Heart right ventricle (tissue), 16 donors: Measurements from ENCODE around the gene PPP6R3. TPM values are rescaled to one million over a fixed set of nuclear protein-coding genes. Genes with fewer than 3 reads are reported as not detected.

Experiments used
- ATAC-seq, 8 donors: fragments of 200-7000 bp; cut with Tn5 transposase; one replicate each; pipeline ENCODE4 v1.9.1; 2020; ENCODE audit warnings: mild to moderate bottlenecking in 8 of 8, moderate library complexity in 8 of 8, moderate number of reproducible peaks in 1 of 8
- DNase-seq, 2 donors: peaks; one replicate each; pipeline ENCODE4 v3.0.0-alpha.2; 2020
- H3K27ac ChIP-seq, 10 donors: fragments of 200-600 bp; sonication (generic) in 2 of 10; one replicate each; pipeline versions ENCODE4 v1.5.0 to v1.8.0; 2020 to 2022; ENCODE audit warnings: mild to moderate bottlenecking in 3 of 10
- H3K27me3 ChIP-seq, 7 donors: fragments of 200-600 bp; one replicate each; pipeline ENCODE4 v1.8.0; 2021 to 2022; ENCODE audit warnings: mild to moderate bottlenecking in 2 of 7
- H3K36me3 ChIP-seq, 9 donors: fragments of 200-600 bp; sonication (generic) in 1 of 9; one replicate each; pipeline versions ENCODE4 v1.5.0 to v1.8.0; 2020 to 2022; ENCODE audit warnings: mild to moderate bottlenecking in 2 of 9
- H3K4me1 ChIP-seq, 9 donors: fragments of 200-600 bp; sonication (generic) in 1 of 9; one replicate each; pipeline versions ENCODE4 v1.5.0 to v1.8.0; 2020 to 2022; ENCODE audit warnings: mild to moderate bottlenecking in 4 of 9
- H3K4me3 ChIP-seq, 10 donors: fragments of 200-600 bp; sonication (generic) in 2 of 10; one replicate each; pipeline versions ENCODE4 v1.5.0 to v1.8.0; 2020 to 2022; ENCODE audit warnings: mild to moderate bottlenecking in 7 of 10, moderate library complexity in 2 of 10
- H3K9me3 ChIP-seq, 11 donors: fragments of 200-600 bp in 10 of 11; sonication (generic) in 2 of 11; one replicate each; pipeline versions ENCODE4 v1.5.0 to v1.8.0; 2013 to 2022; ENCODE audit warnings: mild to moderate bottlenecking in 2 of 11, control low read depth in 1 of 11, moderate library complexity in 1 of 11
- WGBS, 2 donors: extraction: QIAGEN DNeasy Blood & Tissue Kit; methylation state at CpG; one replicate each; pipeline ENCODE4 v1.1.7; 2013; ENCODE audit warnings: inconsistent platforms in 1 of 2; 5-methylcytosine and 5-hydroxymethylcytosine counted together
- intact Hi-C, 10 donors: fragments of 100-400 bp; cut with DNase I; formaldehyde crosslinking; loops; one replicate each; pipeline versions ENCODE4 v1.11.1 to v1.14.2; 2022
- polyA plus RNA-seq, 2 donors: library from polyadenylated mRNA; stranded (reverse); fragments of 200-250 nt; gene quantifications; one replicate each; pipeline ENCODE4 v1.2.3, GENCODE V29; 2013
- total RNA-seq, 10 donors: library from RNA; stranded (reverse); fragmentation: NEBNext Ultra II Directional in 3 of 10; extraction: Animal tissue kit (Norgen Biotek cat#: 25700) in 3 of 10; gene quantifications; one replicate each; pipeline versions ENCODE4 v1.2.1 to v1.2.4, GENCODE V29; 2021 to 2023
- TF ChIP-seq, protein P1 (sequence below), 9 donors: fragments of 200-600 bp; sonication (generic) in 2 of 9; IDR thresholded peaks; one replicate each; pipeline versions ENCODE4 v1.5.0 to v1.8.0; 2021 to 2022; ENCODE audit warnings: antibody characterized with exemption in 9 of 9, mild to moderate bottlenecking in 5 of 9, moderate library complexity in 1 of 9
- donor health status: Arrhythmogenic right ventricular cardiomyopathy.
- donor health status: ischemic (EF 13 %, LVEDD 7.1; RV severe dilation, severe dysfunction).
- donor health status: healthy with polysubstance abuse.
- donor health status: DM: no; HTN: yes; CAD: no.
- donor health status: DM: no; HTN: no; CAD: no.
- donor health status: ischemic (EF 25% LVEDD 6.9; RV normal size, moderate dysfunction).
- donor health status: ischemic (EF 25% LVEDD 5.7; RV mildly dilated, moderate dysfunction).
- donor health status: healthy.
- donor health status: DM: yes; HTN: yes; CAD: no.
- donor health status: Ischemic cardiomyopathy.
- donor health status: ischemic (EF 35%, LVEDD 5.7; RV mildly dilated, moderate dysfunction).
- donor health status: nonischemic (EF 11% LVEDD 7.7; RV severe dilation, severe dysfunction).
- donor health status: DM: yes; HTN: yes; CAD: no.
- donor health status: PGD.
- donor health status: ischemic (EF 29% LVEDD 5.4; RV normal size, mild dysfunction).
- donor health status: nonischemic (EF 23%, LVEDD 6.1; RV moderate dilation, normal function).

The PPP6R3 gene
- total and polyA plus RNA-seq, 12 donors: 18.4 to 98.1 (median 80.8) TPM

DNA sequence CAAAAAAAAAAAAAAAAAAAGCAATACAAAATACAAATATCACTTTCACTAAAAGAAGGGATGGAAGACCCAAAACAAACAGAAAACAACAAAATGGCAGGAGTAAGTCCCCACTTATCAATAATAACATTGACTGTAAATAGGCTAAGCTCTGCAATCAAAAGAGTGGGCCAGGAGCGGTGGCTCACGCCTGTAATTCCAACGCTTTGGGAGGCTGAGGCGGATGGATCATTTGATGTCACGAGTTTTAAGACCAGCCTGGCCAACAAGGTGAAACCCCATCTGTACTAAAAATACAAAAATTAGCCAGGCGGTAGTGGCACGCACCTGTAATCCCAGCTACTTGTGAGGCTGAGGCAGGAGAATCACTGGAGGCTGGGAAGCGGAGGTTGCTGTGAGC is 9.8 kb upstream of the PPP6R3 start:
- peak in 1 of 2 donors; percentile 0 for DNase-seq
- Histone ChIP-seq H3K4me1 (peaks cover 0 to 8% (median 0%) of the 10 kb centered on the region in 9 donors), H3K36me3 (peaks cover 0 to 43% (median 6%) of the 10 kb centered on the region in 9 donors), H3K9me3 (no peaks in the 10 kb centered on the region), H3K27ac (no peak overlapping the region), H3K27me3 (no peaks in the 10 kb centered on the region), H3K4me3 (no peak overlapping the region)
- 96 to 97% methylated on average over 8 of the region's 8 CpGs for WGBS, 2 donors
- TF ChIP-seq, protein P1, sequence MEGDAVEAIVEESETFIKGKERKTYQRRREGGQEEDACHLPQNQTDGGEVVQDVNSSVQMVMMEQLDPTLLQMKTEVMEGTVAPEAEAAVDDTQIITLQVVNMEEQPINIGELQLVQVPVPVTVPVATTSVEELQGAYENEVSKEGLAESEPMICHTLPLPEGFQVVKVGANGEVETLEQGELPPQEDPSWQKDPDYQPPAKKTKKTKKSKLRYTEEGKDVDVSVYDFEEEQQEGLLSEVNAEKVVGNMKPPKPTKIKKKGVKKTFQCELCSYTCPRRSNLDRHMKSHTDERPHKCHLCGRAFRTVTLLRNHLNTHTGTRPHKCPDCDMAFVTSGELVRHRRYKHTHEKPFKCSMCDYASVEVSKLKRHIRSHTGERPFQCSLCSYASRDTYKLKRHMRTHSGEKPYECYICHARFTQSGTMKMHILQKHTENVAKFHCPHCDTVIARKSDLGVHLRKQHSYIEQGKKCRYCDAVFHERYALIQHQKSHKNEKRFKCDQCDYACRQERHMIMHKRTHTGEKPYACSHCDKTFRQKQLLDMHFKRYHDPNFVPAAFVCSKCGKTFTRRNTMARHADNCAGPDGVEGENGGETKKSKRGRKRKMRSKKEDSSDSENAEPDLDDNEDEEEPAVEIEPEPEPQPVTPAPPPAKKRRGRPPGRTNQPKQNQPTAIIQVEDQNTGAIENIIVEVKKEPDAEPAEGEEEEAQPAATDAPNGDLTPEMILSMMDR (IDR thresholded peaks at IDR 0.05): no peak
- intact Hi-C loops: no loop called here
- ATAC-seq: no peak

DNA sequence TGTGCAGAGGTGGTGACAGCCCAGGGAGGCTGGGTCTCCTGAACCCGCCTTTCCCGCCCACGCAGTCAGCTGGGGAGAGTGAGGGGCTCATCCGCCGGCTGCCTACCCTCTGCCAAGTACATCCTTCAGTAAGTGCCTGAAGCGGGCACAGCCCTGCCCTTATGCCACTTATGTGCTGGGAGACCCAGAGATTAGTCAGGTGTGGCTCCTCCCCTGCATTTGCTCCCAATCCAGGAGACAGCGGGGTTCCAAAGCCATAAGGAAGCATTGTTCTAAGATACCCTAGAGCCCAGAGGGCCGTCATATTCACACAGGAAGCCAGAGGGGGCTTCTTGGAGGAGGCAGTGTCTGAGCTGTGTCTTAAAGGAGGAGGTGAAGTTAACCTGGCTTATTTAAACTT is 5.8 kb upstream of the PPP6R3 start:
- H3K4me3 ChIP-seq: no peak overlapping the region
- ATAC-seq: no peak
- H3K27me3 ChIP-seq: no peaks in the 10 kb centered on the region
- peaks cover 0 to 6% (median 0%) of the 10 kb centered on the region in 9 donors for H3K36me3 ChIP-seq
- intact Hi-C loops: no loop called here
- no peaks in the 10 kb centered on the region for H3K9me3 ChIP-seq
- peaks cover 0 to 5% (median 2%) of the 10 kb centered on the region in 9 donors for H3K4me1 ChIP-seq
- DNase-seq: no peak
- TF ChIP-seq, protein P1 (IDR thresholded peaks at IDR 0.05): no peak
- H3K27ac ChIP-seq: no peak overlapping the region
- 44 to 57% methylated on average over 8 of the region's 8 CpGs for whole genome bisulfite sequencing, 2 donors

DNA sequence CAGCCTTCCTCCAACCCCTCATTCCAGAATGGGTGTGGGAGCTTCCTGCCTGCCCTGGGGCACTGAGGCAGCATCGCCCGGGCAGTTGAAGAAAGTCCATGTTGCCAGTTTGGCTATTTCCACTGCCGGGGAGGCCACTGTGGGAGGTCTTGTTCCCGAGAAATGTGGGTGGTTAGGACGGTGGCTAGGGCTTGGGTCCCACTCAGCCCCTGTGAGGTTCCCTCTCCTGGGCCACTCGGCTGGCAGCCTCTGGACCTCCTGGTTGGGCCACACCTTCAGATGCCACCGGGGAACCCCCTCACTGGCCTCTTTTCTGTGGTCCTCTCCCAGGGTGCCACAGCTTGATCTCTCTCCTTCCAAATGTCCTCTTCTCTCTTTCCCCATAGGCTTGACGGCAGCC is 5.1 kb upstream of the PPP6R3 start:
- Histone ChIP-seq H3K27me3 (no peaks in the 10 kb centered on the region), H3K9me3 (no peaks in the 10 kb centered on the region), H3K4me3 (no peak overlapping the region), H3K27ac (no peak overlapping the region), H3K4me1 (peaks cover 0 to 7% (median 3%) of the 10 kb centered on the region in 9 donors), H3K36me3 (no peaks in the 10 kb centered on the region)
- WGBS, 2 donors: 75 to 83% methylated on average over 8 of the region's 8 CpGs
- ATAC-seq: no peak
- no peak for DNase-seq
- intact Hi-C loops: no loop called here
- TF ChIP-seq, protein P1 (IDR thresholded peaks at IDR 0.05): no peak

DNA sequence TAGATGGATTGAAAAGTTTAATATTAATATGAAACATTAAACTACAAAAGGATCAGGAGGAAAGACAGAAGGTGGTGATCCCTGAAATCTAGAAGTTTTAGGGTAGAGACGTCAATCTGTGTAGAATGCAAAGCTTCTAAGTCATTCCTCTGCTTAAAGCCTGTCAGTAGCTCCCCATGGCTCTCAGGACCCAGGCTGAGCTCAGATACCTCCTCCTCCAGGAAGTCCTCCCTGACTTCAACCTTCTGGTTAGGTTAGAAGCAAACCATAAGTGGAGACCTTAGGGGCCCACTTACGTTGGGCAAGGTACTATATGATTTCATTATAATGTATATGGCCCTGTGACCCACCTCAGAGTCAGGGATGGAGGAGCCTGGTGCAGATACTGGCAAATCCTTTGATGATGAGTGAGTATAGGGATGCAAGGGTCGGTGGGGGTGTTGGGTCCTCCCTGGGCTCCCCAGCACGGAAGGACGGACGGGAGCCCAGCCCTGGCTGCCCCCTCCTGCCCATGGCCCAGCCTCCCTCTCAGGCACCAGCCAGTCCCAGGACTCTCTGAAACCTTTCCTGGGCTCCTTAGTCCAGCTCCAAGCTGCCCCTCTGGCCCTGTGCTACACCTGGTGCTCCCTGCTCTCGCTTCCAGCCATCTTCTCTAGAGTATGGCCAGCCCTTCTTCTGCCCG is 3.2 kb upstream of the PPP6R3 start:
- ATAC-seq (no peak), DNase-seq (no peak)
- TF ChIP-seq, protein P1 (IDR thresholded peaks at IDR 0.05): no peak
- intact Hi-C loops: no loop called here
- no peaks in the 10 kb centered on the region for H3K36me3 ChIP-seq
- no peaks in the 10 kb centered on the region for H3K27me3 ChIP-seq
- no peak overlapping the region for H3K27ac ChIP-seq
- H3K9me3 ChIP-seq: no peaks in the 10 kb centered on the region
- WGBS, 2 donors: 75 to 80% methylated on average over 8 of the region's 8 CpGs
- H3K4me3 ChIP-seq: no peak overlapping the region
- peaks cover 0 to 18% (median 10%) of the 10 kb centered on the region in 9 donors for H3K4me1 ChIP-seq
